ENCODE measurements around the gene HIVEP1.
A peak's percentile ranks its signal among the peaks of the same experiment; 100 is the strongest.

Gene HIVEP1

DNA sequence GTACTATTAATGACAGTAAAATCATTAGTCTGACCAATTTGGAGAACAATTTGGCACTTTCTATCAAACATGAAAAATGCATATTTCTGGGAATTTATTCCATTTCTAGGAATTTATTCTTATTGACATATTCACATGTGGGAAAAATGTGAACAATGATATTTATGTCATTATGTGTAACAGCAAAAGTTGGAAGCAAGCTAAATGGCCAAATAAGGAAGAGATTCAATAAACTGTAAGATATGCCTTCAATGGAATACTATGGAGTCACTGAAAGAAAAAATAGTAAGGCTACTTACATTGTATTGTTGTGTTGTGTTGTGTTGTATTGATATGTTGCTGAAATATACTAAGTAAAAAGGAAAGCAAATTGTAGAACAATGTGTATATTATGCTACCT lies 177.5 kb downstream of the HIVEP1 start:
- DNase-seq (ENCODE audit: low spot score) = no peak

DNA sequence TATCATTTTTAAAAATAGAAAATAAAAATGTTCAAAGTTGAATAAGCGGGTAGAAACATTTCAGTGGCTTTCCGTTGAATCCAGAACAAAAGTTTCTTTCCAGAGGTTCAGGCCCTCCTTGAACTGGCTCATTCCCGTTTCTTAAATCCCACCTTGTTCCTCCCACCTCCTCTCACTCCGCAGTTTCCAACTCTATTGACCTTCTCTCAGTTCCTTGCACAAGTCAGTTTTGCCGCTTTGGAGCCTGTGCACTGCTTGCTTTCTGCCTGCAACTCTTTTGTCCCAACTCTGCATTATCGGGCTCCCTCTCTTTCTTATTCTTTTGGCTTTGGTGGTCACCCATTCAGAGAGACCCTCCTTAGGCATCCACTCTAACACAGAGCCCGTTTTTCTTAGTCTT lies 178.1 kb downstream of the HIVEP1 start:
- DNase-seq (ENCODE audit: low spot score) = no peak

DNA sequence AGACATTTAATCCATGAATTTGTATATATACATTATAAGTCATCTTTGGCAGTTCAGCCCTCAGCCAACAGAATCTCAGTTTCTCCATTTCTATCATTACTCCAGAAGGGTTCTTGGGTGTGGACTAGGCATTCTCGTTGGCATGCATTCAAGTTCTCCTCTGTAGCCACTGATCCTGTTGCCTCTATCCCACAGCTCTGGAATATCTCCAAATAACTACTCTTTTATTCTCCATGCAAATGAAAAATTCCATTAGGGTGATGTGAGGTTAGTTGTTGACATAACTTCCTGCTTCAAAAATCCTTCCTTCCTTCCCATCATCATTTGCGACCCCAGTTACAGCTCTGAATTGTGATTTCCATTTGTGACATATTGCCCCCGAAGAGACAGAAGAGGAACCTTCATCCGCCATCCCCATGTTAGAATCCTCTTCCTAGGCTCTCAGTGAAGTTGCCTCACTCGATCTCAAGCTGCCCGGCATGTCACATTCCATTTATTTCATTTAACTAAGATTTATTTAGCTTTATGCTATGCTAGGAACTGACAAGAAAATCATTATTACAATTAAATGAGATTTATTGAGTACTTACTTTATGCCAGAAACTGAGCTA lies 184.3 kb downstream of the HIVEP1 start:
- DNase-seq (ENCODE audit: low spot score) = no peak

DNA sequence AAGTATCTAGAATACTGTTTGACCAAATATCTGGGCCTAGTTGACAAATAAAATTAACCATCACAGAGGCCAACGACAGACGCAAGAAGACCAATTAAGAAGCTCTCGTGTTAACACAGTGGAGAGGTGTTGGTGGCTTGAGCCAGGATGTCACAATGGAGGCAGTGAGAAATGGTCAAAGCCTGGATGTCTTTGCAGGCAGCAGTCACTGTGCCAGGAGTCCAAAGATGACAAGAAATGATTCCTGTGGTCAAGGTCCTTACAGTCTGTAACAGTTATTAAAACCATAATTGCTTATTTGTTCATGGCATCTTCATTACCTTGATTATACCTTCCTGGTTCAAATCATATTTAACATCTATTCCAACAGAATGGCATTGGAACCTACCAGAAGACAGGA lies 186.7 kb downstream of the HIVEP1 start:
- DNase-seq (ENCODE audit: low spot score) = no peak

DNA sequence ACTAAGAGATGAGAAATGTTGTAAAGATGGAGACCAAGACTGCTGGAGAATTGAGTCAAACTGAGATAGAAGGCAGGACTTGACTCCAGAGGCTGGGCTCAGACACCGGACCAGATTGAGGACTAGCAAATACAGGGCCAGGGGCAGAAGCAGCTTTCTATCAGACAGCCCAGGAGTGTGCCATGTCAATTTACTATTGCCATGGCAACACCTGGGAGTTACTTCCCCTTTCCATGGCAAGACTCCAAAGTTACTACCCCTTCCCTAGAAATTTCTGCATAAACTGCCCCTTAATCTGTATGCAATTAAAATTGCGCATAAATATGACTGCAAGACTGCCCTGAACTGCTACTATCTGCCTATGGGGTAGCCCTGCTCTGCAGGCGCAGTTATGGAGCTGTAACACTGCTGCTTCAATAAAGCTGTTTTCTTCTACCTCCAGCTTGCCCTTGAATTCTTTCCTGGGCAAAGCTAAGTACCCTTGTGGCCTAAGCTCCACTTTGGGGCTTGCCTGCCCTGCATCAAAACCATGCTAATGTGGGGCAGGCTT lies 188.0 kb downstream of the HIVEP1 start:
- no peak for DNase-seq (ENCODE audit: low spot score)

DNA sequence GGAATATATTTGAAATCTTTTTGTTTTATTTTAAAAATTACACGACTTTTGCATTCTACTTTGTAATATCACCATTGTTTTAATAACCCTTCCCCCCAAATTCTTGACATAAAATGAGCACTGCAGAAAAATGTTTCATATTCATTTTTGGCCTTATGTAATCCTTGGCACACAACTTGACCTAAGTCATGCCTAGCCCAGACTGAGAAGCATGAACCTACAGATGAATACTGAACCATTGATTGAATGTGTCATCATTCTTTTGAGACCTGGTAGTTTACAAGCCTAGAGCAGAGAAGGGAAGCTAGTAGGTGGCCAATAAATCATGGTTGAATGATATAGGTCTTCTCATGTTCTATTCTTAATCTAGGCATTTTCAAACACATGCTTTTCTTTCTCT lies 188.6 kb downstream of the HIVEP1 start:
- no peak for DNase-seq (ENCODE audit: low spot score)

DNA sequence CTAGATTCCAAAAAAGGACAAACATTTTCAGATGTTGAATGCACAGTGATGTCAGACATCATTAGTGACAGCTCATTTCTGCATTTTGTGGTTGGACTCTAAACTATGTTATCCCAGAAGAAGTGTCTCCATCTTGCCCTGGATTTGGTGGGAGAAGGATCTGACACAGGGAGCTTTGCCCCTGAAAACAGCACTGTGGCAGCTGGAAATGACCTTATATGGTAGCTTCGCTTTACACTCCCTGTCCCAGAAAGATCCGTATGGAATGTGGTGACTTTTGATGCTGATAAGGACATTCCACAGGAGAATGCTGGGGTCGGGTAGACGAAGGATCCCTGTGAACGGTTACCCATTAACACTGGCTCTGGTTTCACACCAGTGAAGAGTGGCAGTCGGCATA lies 190.9 kb downstream of the HIVEP1 start:
- peak; percentile 78 for DNase-seq (ENCODE audit: low spot score)

DNA sequence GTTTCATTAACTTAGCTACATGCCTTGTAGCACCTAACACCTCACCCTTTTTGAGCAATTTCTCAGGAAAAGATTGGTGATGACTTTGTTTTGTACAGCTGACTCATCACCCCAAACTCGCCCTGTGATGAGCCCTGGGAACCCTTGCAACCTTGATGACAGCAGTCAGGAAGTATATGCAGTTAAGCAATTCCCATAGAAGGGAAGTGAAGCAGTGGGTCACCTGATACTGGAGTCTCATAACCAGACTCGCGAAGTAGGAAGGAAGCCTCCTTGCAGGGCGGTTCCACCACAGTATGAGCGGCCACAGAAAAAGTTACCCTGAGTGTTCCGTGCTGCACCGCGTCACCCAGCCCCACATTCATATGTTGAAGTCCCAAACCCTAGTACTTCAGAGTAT lies 196.1 kb downstream of the HIVEP1 start:
- no peak for DNase-seq (ENCODE audit: low spot score)

DNA sequence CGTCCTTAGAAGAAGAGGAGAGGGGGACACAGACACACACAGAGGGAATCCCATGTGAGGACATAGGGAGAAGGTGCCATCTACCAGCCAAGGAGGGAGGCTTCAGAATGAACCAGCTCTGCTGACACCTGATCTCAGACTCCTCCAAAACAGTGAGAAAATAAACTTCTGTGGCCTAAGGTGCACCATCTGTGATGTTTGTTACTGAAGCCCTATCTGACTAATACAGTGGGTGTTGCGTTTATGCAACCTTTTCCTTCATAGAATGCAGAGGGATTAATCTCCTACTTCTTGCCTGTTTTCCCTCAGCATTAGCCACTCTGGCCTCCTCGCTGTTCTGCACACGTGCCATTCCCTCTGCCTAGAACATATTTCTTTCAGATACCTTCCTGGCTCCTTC lies 196.6 kb downstream of the HIVEP1 start:
- no peak for DNase-seq (ENCODE audit: low spot score)

All from iPS-NIHi11 (cell line).